ENCODE measurements around the gene CDK6. TPM values are rescaled to one million over a fixed set of nuclear protein-coding genes. Genes with fewer than 3 reads are reported as not detected.

CDK6 gene
- polyA plus RNA-seq, 1 donor: 45.7 TPM

DNA sequence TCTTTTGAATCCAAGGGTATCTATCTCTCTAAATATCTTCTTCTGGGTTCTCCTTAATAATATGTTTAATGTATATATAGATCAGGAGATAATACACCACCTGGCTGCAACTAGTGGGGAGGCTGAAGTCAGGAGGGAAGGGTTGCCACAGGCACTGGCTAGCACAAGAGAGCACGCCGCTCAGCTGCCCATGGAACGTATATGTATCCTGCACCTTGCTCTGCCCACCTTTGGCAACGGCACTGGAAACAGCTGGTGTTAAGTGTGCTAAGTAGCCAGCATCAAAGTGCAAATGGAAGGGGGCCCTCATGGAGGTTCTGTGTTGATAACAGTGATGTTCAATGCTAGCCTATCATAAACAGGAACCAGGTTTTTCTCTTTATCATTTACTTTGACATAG lies 196.4 kb downstream of the CDK6 start:
- no peak for DNase-seq

- no peak for DNase-seq
These were observed 197.0 kb downstream of the CDK6 start for GRCh38 chr7:92639213-92639896.

- DNase-seq: no peak
These were observed 200.3 kb downstream of the CDK6 start for GRCh38 chr7:92636018-92636560.

- DNase-seq: no peak
These were observed 200.8 kb downstream of the CDK6 start for GRCh38 chr7:92635538-92635937.

DNA sequence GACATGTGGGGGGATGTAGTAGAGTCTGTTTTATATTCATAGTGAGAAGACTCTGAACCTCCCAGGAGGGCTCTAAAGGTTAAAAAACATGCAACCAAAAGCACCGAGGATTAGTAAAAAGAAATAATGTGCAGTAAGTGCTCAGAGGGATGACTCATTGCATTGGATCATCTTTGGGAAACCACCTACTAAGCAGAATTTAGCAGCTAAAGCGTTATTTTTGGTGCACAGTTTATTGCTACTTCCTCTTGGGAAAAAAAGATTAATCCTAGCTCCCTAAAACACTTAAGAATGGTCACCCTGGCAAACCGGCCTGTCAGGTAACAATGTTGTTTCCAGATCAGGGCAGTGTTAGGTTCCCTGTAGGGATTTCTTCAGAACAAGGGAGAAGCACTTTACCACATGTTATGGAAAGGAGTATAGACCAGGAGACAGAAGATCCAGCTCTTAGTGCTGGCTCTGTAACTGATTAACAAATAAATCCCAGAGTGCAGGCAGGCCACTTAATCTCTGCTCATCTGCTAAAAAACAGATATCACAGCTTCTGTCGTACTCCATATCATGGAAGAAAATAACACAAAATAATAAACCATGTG lies 201.4 kb downstream of the CDK6 start:
- no peak for DNase-seq

GRCh38 chr7:92634205-92634604 lies 202.2 kb downstream of the CDK6 start:
- DNase-seq: no peak

DNA sequence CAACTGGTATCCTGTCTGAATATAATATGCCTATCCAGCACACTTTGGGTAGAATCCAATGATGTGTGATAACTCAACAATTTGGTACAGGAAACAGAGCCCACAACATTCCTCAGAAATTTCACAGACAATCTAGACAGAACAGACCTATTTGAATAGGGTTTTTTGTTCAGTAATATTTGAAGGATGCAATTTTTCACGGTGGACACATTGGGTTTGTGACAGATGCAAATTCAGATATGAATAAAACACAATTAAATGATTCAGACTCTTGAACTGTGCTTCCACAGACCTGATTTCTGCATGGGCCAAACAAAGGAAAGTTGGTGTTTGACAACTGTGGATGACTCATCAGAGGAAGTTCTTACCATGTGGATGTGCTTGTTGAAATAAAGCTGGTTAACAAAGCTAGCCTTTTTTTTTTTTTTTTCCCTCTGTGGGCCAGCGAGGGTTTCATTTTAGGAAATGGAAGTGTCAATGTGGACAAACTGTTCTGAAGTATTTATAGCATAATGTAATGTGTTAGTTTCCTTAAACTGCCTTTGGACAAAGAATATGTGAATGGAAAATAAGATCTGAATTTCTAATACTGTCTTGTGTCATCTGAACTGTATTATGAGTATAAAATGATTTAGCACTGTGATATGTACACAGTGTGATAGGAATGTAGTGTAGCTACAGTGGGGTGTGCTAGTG lies 203.0 kb downstream of the CDK6 start:
- DNase-seq: no peak

DNA sequence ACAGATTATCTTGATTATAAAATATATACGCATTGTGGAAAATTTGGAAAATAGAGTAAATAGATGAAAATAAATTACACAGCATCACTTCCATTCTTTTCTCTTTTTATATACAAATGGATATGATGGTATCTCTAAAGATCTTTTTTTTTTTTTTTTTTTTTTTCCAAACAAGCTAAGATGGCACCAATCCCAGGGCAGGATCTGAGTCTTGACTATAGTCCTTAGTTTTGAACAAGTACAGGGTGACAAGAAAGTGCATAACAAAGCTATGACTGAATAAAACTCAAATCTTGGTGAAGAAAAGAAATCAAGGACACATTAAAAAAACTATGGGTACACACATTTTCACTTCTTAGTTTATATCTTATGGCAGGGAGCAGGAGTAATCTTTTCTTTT lies 203.6 kb downstream of the CDK6 start:
- DNase-seq: no peak

DNA sequence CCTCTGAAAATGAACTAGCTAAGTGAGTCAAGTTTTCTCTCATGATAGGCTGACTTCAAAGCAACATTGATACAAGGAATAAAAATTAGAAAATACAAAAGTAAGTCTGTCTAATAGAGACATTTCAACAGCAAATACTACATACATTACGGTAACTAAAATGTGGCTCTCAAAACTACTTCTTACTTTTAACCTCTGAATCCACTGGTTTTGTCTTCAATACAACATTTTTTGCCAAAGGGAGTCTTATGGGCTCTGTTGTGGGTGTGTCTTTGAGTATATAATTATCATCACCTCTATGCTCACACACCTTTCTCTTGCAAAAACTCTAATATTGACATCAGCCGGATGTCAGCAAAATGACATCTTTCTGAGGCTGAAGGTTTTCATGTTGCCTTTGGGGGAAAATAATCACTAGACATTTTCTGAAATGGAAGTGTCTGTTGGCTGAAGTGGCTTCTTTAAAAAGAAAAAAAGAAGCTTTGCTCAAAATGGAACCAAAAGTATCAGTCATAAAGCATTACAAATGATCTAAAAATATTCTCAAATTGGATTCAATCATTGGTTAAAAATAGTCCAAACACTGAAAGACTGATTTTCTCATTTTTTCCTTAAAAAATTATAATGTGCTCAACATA lies 204.4 kb downstream of the CDK6 start:
- DNase-seq: no peak

GRCh38 chr7:92631067-92631849 lies 205.1 kb downstream of the CDK6 start:
- no peak for DNase-seq

GRCh38 chr7:92629779-92630178 lies 206.6 kb downstream of the CDK6 start:
- DNase-seq: no peak

DNA sequence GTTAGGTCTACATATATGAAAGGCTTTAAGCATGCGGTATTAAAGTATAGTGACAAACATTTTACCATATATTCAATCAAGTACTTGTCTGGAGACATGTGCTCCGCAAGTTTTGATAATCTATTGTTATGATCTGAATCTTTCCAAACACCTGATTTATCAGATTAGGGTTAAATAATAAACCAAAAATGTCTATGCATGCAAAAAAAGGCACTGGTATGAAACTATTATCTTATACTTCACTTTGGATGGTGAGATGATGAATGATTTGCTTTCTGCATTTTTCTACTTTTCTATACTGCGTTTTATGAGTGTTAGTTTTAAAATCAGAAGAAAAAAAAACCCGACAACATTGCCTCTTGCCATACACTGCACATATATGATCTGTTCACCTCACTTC lies 208.4 kb downstream of the CDK6 start:
- no peak for DNase-seq

DNA sequence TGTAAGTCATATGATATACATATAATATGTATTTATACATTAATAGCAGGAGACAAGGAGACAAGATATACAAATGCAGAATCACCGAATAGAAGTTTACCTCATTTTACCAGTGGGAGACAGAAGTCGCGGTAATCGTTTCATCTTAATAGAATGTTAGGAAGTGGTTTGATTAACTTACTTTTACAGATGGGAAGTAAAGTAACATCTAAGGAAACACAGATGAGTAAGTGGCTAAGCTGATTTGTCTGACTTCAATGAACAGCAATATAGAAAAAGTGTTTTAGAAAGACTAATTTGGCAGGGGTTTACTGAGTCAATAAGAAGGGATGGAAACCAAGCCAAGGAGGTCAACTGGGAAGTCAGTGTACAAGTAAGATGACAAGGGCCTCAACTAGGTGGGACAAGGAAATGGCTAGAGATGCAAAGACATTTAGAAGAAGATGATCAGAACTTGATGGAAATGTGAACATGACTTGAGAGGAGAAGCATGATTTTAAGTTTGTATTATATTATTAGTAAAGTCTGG lies 210.0 kb downstream of the CDK6 start:
- DNase-seq: no peak

DNA sequence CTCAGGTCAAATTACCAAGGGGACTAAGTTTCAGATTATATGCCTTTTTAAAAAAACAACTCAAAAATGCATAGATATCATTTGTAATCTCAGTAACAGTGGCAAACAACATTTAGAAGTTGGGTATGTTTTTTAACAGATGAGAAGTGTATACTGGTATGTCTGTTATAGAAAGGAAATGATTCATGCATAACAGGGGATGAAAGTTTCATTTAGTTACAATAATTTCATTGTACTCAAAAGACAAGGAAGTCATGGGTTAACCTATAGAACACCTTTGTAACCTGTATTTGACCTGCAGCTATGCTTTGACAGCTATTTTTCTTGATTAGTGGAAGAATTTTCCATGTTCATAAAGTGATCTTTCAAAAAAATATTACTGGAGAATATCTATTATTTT lies 210.8 kb downstream of the CDK6 start:
- DNase-seq: no peak

DNA sequence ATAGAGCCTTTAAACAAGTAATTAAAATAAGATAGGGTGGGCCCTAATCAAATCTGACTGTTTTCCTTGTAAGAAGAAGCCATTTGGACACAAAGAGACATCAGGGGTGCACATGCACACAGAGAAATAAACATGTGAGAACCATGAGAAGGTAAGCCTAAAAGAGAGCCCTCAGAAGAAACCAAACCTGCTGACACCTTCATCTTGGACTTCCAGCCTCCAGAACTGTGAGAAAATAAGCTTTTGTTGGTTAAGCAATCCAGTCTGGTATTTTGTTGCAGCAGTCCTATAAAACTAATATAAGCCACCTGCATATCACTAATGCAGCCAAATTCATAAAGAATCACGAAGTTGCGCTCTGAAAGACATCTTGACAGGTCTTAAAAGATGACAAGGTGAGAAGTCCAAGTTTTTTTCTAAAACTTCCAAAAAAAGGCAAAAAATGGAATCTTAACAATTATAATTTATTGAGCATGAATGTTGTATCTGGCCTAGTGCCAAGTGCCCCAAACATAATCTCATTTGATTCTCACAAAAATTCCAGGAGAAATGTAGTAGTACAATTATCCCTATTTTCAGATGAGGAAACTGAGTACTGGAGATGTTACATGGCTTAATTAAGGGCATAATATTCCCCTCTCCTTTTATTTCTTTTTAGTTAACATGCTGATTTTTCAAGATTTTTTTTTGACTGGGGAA lies 211.9 kb downstream of the CDK6 start:
- DNase-seq: no peak

GRCh38 chr7:92623544-92623943 lies 212.8 kb downstream of the CDK6 start:
- DNase-seq: no peak

DNA sequence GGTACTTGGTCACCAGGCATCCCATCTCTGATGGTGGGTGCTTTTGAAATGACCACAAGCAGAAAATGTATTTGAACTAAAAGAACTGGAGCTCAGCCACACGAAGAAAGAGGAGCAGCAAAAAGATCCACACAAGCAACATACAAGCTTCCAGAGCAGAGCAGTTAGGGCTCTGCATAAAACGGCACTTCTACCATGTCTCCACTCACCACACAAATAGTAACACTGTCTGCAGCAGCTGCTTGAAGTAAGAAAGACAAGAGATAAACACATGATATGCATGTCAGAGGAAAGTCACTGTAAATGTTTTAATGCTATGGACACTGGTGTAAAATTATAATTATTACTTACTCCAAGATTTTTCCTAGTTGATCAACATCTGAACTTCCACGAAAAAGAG lies 213.7 kb downstream of the CDK6 start:
- DNase-seq: no peak

DNA sequence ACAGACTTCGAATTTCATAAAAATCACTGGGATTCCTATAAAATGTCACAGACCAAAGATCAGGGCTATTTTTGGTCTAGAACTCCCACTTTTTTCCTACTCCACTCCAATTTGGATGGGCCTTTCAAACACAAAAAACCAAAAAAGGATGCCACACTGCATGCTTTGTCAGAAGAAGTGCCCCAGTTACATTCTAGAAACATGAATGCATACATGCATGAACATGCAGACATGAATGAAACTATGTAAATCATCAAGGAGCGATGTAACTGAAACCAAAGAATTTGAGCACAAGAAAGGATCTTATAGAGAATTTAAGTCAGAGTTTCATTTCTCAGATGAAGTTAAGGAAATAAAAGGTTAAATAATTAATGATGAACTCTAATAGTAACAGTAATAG lies 214.3 kb downstream of the CDK6 start:
- DNase-seq: no peak

DNA sequence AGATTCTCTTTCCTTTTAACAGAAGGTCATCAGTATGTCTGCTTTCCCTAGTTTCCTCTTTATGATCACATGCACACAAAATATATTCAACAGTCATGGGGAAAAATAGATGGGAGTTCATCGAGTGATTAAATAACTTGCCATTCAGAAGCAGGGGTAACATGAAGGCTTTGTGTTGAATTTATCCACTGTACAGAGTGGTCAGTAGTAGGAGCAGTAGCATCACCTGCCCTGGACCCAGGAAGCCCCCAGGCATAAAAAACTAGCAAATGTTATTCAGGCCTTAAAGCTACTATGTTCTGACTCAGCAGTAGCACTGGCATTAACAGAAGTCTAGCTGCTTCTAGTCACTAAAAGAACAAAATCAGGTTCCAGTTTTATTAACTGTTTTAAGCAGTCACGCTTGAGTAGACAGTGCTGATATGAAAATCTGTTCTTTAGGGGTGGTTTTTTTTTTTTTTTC lies 214.8 kb downstream of the CDK6 start:
- no peak for DNase-seq

- peak; percentile 82 for DNase-seq
These were observed 215.3 kb downstream of the CDK6 start for GRCh38 chr7:92621026-92621540.

- DNase-seq: no peak
These were observed 220.5 kb downstream of the CDK6 start for GRCh38 chr7:92615861-92616260.

Measured in hindlimb muscle (tissue), 1 donor.